Hepatocyte (in vitro differentiated cells): Measurements from ENCODE around the gene CBX4.

Source experiments
- EZH2 ChIP-seq: fragments of 200-600 bp; sonication (generic); IDR thresholded peaks from 2 replicates; pipeline ENCODE4 v1.6.1; 2016; ENCODE audit warnings: antibody characterized with exemption, mild to moderate bottlenecking, borderline replicate concordance
- TF ChIP-seq, protein P1 (sequence below): fragments of 200-600 bp; sonication (generic); IDR thresholded peaks from 2 replicates; pipeline ENCODE4 v1.5.1; 2016; ENCODE audit warnings: antibody characterized with exemption, mild to moderate bottlenecking; ENCODE audit not compliant: poor library complexity

GRCh38 chr17:79797492-79798298 lies 41.5 kb downstream of the CBX4 start:
- TF ChIP-seq, protein P1, sequence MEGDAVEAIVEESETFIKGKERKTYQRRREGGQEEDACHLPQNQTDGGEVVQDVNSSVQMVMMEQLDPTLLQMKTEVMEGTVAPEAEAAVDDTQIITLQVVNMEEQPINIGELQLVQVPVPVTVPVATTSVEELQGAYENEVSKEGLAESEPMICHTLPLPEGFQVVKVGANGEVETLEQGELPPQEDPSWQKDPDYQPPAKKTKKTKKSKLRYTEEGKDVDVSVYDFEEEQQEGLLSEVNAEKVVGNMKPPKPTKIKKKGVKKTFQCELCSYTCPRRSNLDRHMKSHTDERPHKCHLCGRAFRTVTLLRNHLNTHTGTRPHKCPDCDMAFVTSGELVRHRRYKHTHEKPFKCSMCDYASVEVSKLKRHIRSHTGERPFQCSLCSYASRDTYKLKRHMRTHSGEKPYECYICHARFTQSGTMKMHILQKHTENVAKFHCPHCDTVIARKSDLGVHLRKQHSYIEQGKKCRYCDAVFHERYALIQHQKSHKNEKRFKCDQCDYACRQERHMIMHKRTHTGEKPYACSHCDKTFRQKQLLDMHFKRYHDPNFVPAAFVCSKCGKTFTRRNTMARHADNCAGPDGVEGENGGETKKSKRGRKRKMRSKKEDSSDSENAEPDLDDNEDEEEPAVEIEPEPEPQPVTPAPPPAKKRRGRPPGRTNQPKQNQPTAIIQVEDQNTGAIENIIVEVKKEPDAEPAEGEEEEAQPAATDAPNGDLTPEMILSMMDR: no peak
- no peak for TF ChIP-seq EZH2
